Trophoblast cell (in vitro differentiated cells and primary cell): Measurements from ENCODE around the gene OXGR1.
A peak's percentile ranks its signal among the peaks of the same experiment; 100 is the strongest.

Source experiments
- DNase-seq, 2 donors: peaks; one replicate each; pipeline ENCODE4 v3.0.0-alpha.2; 2016
- H2AFZ ChIP-seq: 2 replicates; pipeline ENCODE4 v1.6.1; 2013; ENCODE audit warnings: low read length, moderate library complexity, mild to moderate bottlenecking; ENCODE audit not compliant: insufficient read depth, poor library complexity
- H2AK5ac ChIP-seq: 2 replicates; pipeline ENCODE4 v1.6.1; 2013; ENCODE audit warnings: mild to moderate bottlenecking, low read length
- H2BK120ac ChIP-seq: 2 replicates; pipeline ENCODE4 v1.6.1; 2013; ENCODE audit warnings: low read length, mild to moderate bottlenecking, moderate library complexity; ENCODE audit not compliant: insufficient read depth, poor library complexity
- H2BK12ac ChIP-seq: 2 replicates; pipeline ENCODE4 v1.6.1; 2013; ENCODE audit warnings: mild to moderate bottlenecking, low read length, moderate library complexity
- H2BK5ac ChIP-seq: 2 replicates; pipeline ENCODE4 v1.6.1; 2013; ENCODE audit warnings: low read length, low read depth, moderate library complexity, mild to moderate bottlenecking; ENCODE audit not compliant: poor library complexity
- H3K14ac ChIP-seq: 2 replicates; pipeline ENCODE4 v1.6.1; 2013; ENCODE audit warnings: mild to moderate bottlenecking, low read length
- H3K18ac ChIP-seq: 2 replicates; pipeline ENCODE4 v1.6.1; 2013; ENCODE audit warnings: mild to moderate bottlenecking, low read length
- H3K23ac ChIP-seq: 2 replicates; pipeline ENCODE4 v1.6.1; 2013; ENCODE audit warnings: low read length
- H3K27ac ChIP-seq: 2 replicates; pipeline ENCODE4 v1.5.1; 2013; ENCODE audit warnings: low read depth, mild to moderate bottlenecking, inconsistent platforms, low read length, moderate library complexity
- H3K27me3 ChIP-seq: 2 replicates; pipeline ENCODE4 v1.6.1; 2013; ENCODE audit warnings: inconsistent platforms, mild to moderate bottlenecking, low read length, moderate library complexity; ENCODE audit not compliant: insufficient read depth
- H3K36me3 ChIP-seq, 2 experiments: 1 replicate in 1 of 2; 2 replicates in 1 of 2; pipeline ENCODE4 v1.6.1; 2013; ENCODE audit warnings: low read length in 2 of 2, mild to moderate bottlenecking in 2 of 2, moderate library complexity in 1 of 2; ENCODE audit not compliant: insufficient read depth in 2 of 2, control insufficient read depth in 1 of 2
- H3K4ac ChIP-seq: 2 replicates; pipeline ENCODE4 v1.6.1; 2013; ENCODE audit warnings: low read depth, mild to moderate bottlenecking, low read length, moderate library complexity
- H3K4me1 ChIP-seq, 2 experiments: 1 replicate in 1 of 2; 2 replicates in 1 of 2; pipeline ENCODE4 v1.6.1; 2013; ENCODE audit warnings: low read length in 2 of 2, mild to moderate bottlenecking in 2 of 2, moderate library complexity in 1 of 2; ENCODE audit not compliant: insufficient read depth in 2 of 2, control insufficient read depth in 1 of 2
- H3K4me2 ChIP-seq: 2 replicates; pipeline ENCODE4 v1.6.1; 2013; ENCODE audit warnings: inconsistent platforms, mild to moderate bottlenecking, low read length, moderate library complexity
- H3K4me3 ChIP-seq: 2 replicates; pipeline ENCODE4 v1.5.1; 2013; ENCODE audit warnings: mild to moderate bottlenecking, low read depth, low read length, inconsistent platforms
- H3K79me1 ChIP-seq: one replicate; pipeline ENCODE4 v1.6.1; 2013; ENCODE audit warnings: low read length
- H3K79me2 ChIP-seq: 2 replicates; pipeline ENCODE4 v1.6.1; 2013; ENCODE audit warnings: low read length, mild to moderate bottlenecking; ENCODE audit not compliant: control insufficient read depth, insufficient read depth, poor library complexity
- H3K9ac ChIP-seq: 2 replicates; pipeline ENCODE4 v1.6.1; 2013; ENCODE audit warnings: mild to moderate bottlenecking, low read length
- H3K9me3 ChIP-seq: 2 replicates; pipeline ENCODE4 v1.6.1; 2013; ENCODE audit warnings: low read depth, mild to moderate bottlenecking, control low read depth, inconsistent platforms, low read length; ENCODE audit not compliant: insufficient read depth
- H4K12ac ChIP-seq: 2 replicates; pipeline ENCODE4 v1.6.1; 2013; ENCODE audit warnings: low read depth, mild to moderate bottlenecking, low read length, moderate library complexity
- H4K8ac ChIP-seq: 2 replicates; pipeline ENCODE4 v1.6.1; 2013; ENCODE audit warnings: low read depth, mild to moderate bottlenecking, low read length, moderate library complexity
- H4K91ac ChIP-seq: one replicate; pipeline ENCODE4 v1.6.1; 2013; ENCODE audit warnings: low read depth, mild to moderate bottlenecking, low read length, moderate library complexity
- WGBS: extraction: QIAGEN DNeasy Blood & Tissue Kit; methylation state at CpG from one replicate; pipeline ENCODE4 v1.1.7; 2013; ENCODE audit warnings: missing lambda C conversion rate; ENCODE audit not compliant: insufficient read length, insufficient coverage; ENCODE audit errors: extremely low coverage; 5-methylcytosine and 5-hydroxymethylcytosine counted together

OXGR1 gene

DNA sequence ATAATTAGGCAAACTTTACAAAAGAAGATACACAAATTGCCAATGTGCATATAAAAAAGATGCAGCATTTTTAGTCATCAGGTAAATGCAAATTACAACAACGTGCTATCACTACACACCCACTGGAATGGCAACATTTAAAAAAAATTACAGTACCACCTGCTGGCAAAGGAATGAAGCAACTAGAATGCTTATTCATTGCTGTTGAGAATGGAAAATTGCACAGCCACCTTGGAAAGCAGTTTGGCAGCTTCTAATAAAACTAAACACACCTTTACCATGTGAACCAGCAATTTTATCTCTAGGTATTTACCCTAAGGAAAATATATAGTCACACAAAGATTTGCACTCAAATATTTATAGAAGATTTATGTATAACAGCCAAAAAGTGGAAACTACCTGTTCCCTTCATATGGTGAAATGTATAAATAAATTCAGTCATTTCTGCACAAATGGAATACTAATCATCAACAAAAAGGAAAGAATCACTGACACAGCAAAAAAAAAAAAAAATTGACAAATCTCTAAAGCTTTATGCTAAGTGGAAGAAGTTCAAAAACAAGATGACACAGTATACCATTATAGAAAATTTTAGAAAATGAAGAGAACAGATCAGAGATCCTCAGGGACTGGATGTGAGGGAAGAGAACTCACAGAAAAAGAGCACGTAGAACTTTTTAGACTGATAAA is 30.3 kb downstream of the OXGR1 start:
- H4K91ac ChIP-seq = no peak overlapping the region
- no peak overlapping the region for H4K12ac ChIP-seq
- no peak overlapping the region for H3K23ac ChIP-seq
- peak in 1 of 2 donors; percentile 50 for DNase-seq
- H2AK5ac ChIP-seq = no peak overlapping the region
- H3K4me3 ChIP-seq = no peak overlapping the region
- no peak overlapping the region for H3K14ac ChIP-seq
- H3K4me2 ChIP-seq = no peak overlapping the region
- no peak overlapping the region for H3K4ac ChIP-seq
- no peaks in the 10 kb centered on the region for H3K4me1 ChIP-seq
- WGBS = no CpG with 5 or more reads among the region's 2 CpGs
- no peak overlapping the region for H2BK12ac ChIP-seq
- no peak overlapping the region for H2BK120ac ChIP-seq
- peaks cover 11% of the 10 kb centered on the region for H3K9me3 ChIP-seq
- no peak overlapping the region for H3K9ac ChIP-seq
- no peak overlapping the region for H3K18ac ChIP-seq
- H2BK5ac ChIP-seq = no peak overlapping the region
- no peaks in the 10 kb centered on the region for H3K79me2 ChIP-seq
- no peak overlapping the region for H2AFZ ChIP-seq
- no peak overlapping the region for H3K27ac ChIP-seq
- no peaks in the 10 kb centered on the region for H3K36me3 ChIP-seq
- H4K8ac ChIP-seq = no peak overlapping the region
- H3K27me3 ChIP-seq = no peaks in the 10 kb centered on the region
- H3K79me1 ChIP-seq = no peaks in the 10 kb centered on the region

DNA sequence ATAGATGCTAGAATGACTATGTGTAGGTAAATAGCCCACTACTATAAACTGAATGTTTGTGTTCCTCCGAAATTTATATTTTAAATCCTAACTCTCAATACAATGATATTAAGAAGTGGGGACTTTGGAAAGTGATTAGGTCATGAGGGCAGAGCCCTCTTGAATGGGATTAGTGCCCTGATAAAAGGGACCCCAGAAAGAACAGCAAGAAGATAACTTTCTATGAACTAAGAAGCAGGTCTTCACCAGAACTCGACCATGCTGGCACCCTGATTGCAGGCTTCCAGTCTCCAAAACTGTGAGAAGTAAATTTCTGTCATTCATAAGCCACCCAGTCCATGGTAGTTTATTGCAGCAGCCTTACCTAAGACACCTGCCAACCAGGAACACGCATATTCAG is 33.9 kb downstream of the OXGR1 start:
- Histone ChIP-seq H3K36me3 (no peaks in the 10 kb centered on the region), H3K23ac (no peak overlapping the region), H2BK12ac (no peak overlapping the region), H3K14ac (no peak overlapping the region), H3K27me3 (no peaks in the 10 kb centered on the region), H4K8ac (no peak overlapping the region), H3K27ac (no peak overlapping the region), H3K4ac (no peak overlapping the region), H4K12ac (no peak overlapping the region), H3K4me3 (no peak overlapping the region), H4K91ac (no peak overlapping the region), H3K4me2 (no peak overlapping the region), H3K18ac (no peak overlapping the region), H2AFZ (no peak overlapping the region), H3K9ac (no peak overlapping the region), H3K4me1 (no peaks in the 10 kb centered on the region), H3K79me2 (no peaks in the 10 kb centered on the region), H2BK5ac (no peak overlapping the region), H2BK120ac (no peak overlapping the region), H2AK5ac (no peak overlapping the region), H3K9me3 (no peaks in the 10 kb centered on the region), H3K79me1 (no peaks in the 10 kb centered on the region)
- DNase-seq = no peak
- no CpG with 5 or more reads among the region's 3 CpGs for WGBS

DNA sequence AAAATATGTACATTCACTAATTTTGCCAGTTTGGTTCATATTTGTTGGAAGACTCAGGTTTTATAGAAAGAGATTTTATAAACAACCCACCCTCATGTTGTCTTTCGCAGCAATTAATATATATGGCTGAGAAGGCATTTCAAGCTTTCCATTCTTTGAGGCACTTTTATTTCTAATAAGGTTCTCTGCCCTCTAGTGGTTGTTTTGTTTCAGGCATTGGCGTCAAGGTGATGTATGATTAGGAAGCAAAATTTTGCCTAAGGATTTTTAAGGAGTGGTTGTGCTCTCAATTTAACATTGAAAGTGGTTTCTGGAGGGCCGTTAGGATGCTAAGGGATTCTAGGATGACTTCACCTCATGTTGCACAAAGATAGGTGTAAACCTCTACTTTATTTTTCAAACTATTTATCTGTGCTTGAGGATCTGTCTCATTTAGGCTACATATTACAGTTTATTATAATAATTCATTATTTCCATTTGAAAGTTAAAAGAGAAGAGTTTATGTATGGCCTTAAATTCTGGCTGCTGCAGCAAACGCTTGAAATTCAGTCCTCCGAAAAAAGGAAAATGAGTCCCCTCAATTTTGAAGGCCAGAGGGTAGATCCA is 35.9 kb downstream of the OXGR1 start:
- no peak overlapping the region for H4K91ac ChIP-seq
- H2BK120ac ChIP-seq = no peak overlapping the region
- no peak overlapping the region for H2BK5ac ChIP-seq
- H4K12ac ChIP-seq = no peak overlapping the region
- no peaks in the 10 kb centered on the region for H3K36me3 ChIP-seq
- no peak overlapping the region for H2BK12ac ChIP-seq
- H3K23ac ChIP-seq = no peak overlapping the region
- no peaks in the 10 kb centered on the region for H3K4me1 ChIP-seq
- WGBS = no CpG with 5 or more reads among the region's 5 CpGs
- no peaks in the 10 kb centered on the region for H3K9me3 ChIP-seq
- H3K4me3 ChIP-seq = no peak overlapping the region
- H4K8ac ChIP-seq = no peak overlapping the region
- H3K18ac ChIP-seq = no peak overlapping the region
- no peaks in the 10 kb centered on the region for H3K79me1 ChIP-seq
- no peak overlapping the region for H3K14ac ChIP-seq
- H2AK5ac ChIP-seq = no peak overlapping the region
- DNase-seq = peak; percentile 14 to 82
- H3K4me2 ChIP-seq = no peak overlapping the region
- no peak overlapping the region for H3K9ac ChIP-seq
- H3K27ac ChIP-seq = no peak overlapping the region
- no peak overlapping the region for H2AFZ ChIP-seq
- no peak overlapping the region for H3K4ac ChIP-seq
- H3K27me3 ChIP-seq = no peaks in the 10 kb centered on the region
- H3K79me2 ChIP-seq = no peaks in the 10 kb centered on the region

DNA sequence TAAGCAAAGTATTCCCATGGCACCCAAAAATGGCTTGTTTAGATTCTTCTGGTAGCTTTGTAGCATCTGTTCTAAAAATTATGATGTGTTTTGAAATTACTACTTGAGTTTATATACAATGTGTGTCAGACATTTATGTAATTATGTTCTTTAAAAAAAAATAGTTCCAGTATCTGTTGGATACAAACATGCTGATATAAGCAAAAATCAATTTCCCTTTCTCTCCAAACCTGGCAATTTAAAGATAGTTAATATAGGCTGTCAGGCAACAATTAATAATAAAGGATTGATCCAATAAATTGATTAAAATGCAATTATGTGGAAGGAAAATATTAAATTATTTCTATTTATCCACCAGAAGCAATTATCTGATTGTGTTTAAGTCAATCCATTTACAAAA is 41.7 kb downstream of the OXGR1 start:
- no peaks in the 10 kb centered on the region for H3K27me3 ChIP-seq
- no peak overlapping the region for H3K9ac ChIP-seq
- no peak overlapping the region for H4K91ac ChIP-seq
- no peaks in the 10 kb centered on the region for H3K36me3 ChIP-seq
- H3K4me2 ChIP-seq = no peak overlapping the region
- peaks cover 3% of the 10 kb centered on the region for H3K9me3 ChIP-seq
- H2BK5ac ChIP-seq = no peak overlapping the region
- H3K14ac ChIP-seq = no peak overlapping the region
- no peak overlapping the region for H2AK5ac ChIP-seq
- H3K79me2 ChIP-seq = no peaks in the 10 kb centered on the region
- H3K23ac ChIP-seq = no peak overlapping the region
- no peak overlapping the region for H3K18ac ChIP-seq
- H3K4me3 ChIP-seq = no peak overlapping the region
- H3K27ac ChIP-seq = no peak overlapping the region
- H2AFZ ChIP-seq = no peak overlapping the region
- H2BK120ac ChIP-seq = no peak overlapping the region
- no peak overlapping the region for H3K4ac ChIP-seq
- no peak for DNase-seq
- H3K4me1 ChIP-seq = no peaks in the 10 kb centered on the region
- no peak overlapping the region for H4K8ac ChIP-seq
- H3K79me1 ChIP-seq = no peaks in the 10 kb centered on the region
- H4K12ac ChIP-seq = no peak overlapping the region
- no peak overlapping the region for H2BK12ac ChIP-seq
